Ovary (tissue), 9 donors: ENCODE data around the gene TNP2. TPM values are rescaled to one million over a fixed set of nuclear protein-coding genes. Genes with fewer than 3 reads are reported as not detected.

Source experiments
- DNase-seq, 5 donors: peaks; one replicate each; pipeline ENCODE4 v3.0.0-alpha.2; 2019 to 2020
- H3K27ac ChIP-seq, 2 donors: fragments of 200-600 bp; one replicate each; pipeline versions ENCODE4 v1.5.1 to v1.8.0; 2019 to 2022
- H3K27me3 ChIP-seq: fragments of 200-600 bp; one replicate; pipeline ENCODE4 v1.8.0; 2022
- H3K36me3 ChIP-seq: fragments of 200-600 bp; sonication (generic); one replicate; pipeline ENCODE4 v1.5.1; 2019
- H3K4me1 ChIP-seq: one replicate; pipeline ENCODE4 v1.8.1; 2013; ENCODE audit warnings: mild to moderate bottlenecking, moderate library complexity; ENCODE audit not compliant: insufficient read depth
- H3K4me3 ChIP-seq: fragments of 200-600 bp; sonication (generic); one replicate; pipeline ENCODE4 v1.5.1; 2017
- H3K9me3 ChIP-seq, 2 donors: fragments of 200-600 bp in 1 of 2; sonication (generic) in 1 of 2; one replicate each; pipeline versions ENCODE4 v1.5.1 to v1.8.1; 2013 to 2019; ENCODE audit warnings: mild to moderate bottlenecking in 1 of 2, moderate library complexity in 1 of 2
- EP300 ChIP-seq: sonication (generic); formaldehyde crosslinking; IDR thresholded peaks from one replicate; pipeline ENCODE4 v1.6.1; 2017; ENCODE audit warnings: antibody characterized with exemption
- POLR2A ChIP-seq: fragments of 450-650 bp; IDR thresholded peaks from one replicate; pipeline ENCODE4 v1.6.1; 2017; ENCODE audit warnings: antibody characterized with exemption, mild to moderate bottlenecking, moderate library complexity
- WGBS, 3 donors: extraction: QIAGEN DNeasy Blood & Tissue Kit in 1 of 3; methylation state at CpG; one replicate each; pipeline versions ENCODE4 v1.1.5 to v1.1.7; 2013 to 2017; 5-methylcytosine and 5-hydroxymethylcytosine counted together
- intact Hi-C, 4 donors: fragments of 100-400 bp; cut with DNase I; formaldehyde crosslinking; loops; one replicate each; pipeline versions ENCODE4 v1.11.0 to v1.15.1; 2022 to 2023
- polyA plus RNA-seq, 2 donors: library from polyadenylated mRNA; stranded (reverse); fragments of 200-250 nt in 1 of 2; fragments of 350-450 nt in 1 of 2; fragmentation: Illumina TruSeq in 1 of 2; extraction: RNeasy Lipid Tissue Mini Kit (QIAGEN cat#74804) in 1 of 2; gene quantifications; one replicate each; pipeline ENCODE4 v1.2.3, GENCODE V29; 2013 to 2014
- total RNA-seq, 7 donors: library from RNA; depleted of rRNA in 2 of 7; stranded (reverse); fragments of >200 nt in 2 of 7; fragmentation: NEBNext Ultra II Directional in 3 of 7; extraction: Animal tissue kit (Norgen Biotek cat#: 25700) in 3 of 7; gene quantifications; one replicate each; pipeline versions ENCODE4 v1.1.0 to v1.2.4, GENCODE V29; 2016 to 2023
- TF ChIP-seq, protein P1 (sequence below), 3 donors: fragments of 450-650 bp in 2 of 3; fragments of 200-600 bp in 1 of 3; IDR thresholded peaks; one replicate each; pipeline versions ENCODE4 v1.5.1 to v1.8.0; 2016 to 2022; ENCODE audit warnings: antibody characterized with exemption in 3 of 3, mild to moderate bottlenecking in 1 of 3
- donor health status: DM: no; HTN: no; CAD: no; lungs with moderate emphysema.
- donor health status: DM: no; HTN: no; CAD: no.
- donor health status: Bipolar disorder and iron deficiency.
- donor health status: DM: yes; HTN: yes; CAD: no.
- donor health status: DM: no; HTN: no; CAD: no.
- donor health status: DM: yes; HTN: yes; CAD: no.

TNP2 gene
- total and polyA plus RNA-seq, 9 donors: not detected

- no peak for DNase-seq
- no peaks in the 10 kb centered on the region for H3K9me3 ChIP-seq
- intact Hi-C loops: no loop called here
- H3K36me3 ChIP-seq: no peaks in the 10 kb centered on the region
- H3K4me3 ChIP-seq: no peak overlapping the region
- no peaks in the 10 kb centered on the region for H3K27me3 ChIP-seq
- TF ChIP-seq, protein P1, sequence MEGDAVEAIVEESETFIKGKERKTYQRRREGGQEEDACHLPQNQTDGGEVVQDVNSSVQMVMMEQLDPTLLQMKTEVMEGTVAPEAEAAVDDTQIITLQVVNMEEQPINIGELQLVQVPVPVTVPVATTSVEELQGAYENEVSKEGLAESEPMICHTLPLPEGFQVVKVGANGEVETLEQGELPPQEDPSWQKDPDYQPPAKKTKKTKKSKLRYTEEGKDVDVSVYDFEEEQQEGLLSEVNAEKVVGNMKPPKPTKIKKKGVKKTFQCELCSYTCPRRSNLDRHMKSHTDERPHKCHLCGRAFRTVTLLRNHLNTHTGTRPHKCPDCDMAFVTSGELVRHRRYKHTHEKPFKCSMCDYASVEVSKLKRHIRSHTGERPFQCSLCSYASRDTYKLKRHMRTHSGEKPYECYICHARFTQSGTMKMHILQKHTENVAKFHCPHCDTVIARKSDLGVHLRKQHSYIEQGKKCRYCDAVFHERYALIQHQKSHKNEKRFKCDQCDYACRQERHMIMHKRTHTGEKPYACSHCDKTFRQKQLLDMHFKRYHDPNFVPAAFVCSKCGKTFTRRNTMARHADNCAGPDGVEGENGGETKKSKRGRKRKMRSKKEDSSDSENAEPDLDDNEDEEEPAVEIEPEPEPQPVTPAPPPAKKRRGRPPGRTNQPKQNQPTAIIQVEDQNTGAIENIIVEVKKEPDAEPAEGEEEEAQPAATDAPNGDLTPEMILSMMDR (IDR thresholded peaks at IDR 0.05): no peak
- TF ChIP-seq POLR2A (no peak), EP300 (no peak)
- peaks cover 13% of the 10 kb centered on the region for H3K4me1 ChIP-seq
- 84 to 90% (median 85%) methylated on average over 7 of the region's 7 CpGs for WGBS, 3 donors
- H3K27ac ChIP-seq: no peak overlapping the region
Observed at GRCh38 chr16:11306997-11307638, 38.0 kb upstream of the TNP2 start.

DNA sequence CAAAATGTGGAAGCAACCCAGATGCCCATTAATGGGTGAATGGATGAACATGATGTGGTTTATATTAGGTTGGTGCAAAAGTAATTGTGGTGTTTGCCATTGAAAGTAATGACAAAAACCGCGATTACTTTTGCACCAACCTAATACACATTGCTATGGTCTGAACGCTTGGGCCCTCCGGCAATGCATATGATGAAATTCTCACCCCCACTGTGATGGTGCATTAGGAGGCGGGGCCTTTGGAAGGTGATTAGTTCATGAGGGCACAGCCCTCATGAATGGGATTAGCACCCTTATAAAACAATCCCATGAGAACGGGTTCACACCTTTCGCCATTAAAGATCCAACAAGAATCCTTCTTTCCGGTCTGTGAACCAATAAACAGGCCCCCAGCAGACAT, 37.3 kb upstream of the TNP2 start:
- DNase-seq: no peak
- Histone ChIP-seq H3K27ac (no peak overlapping the region), H3K4me3 (no peak overlapping the region), H3K36me3 (no peaks in the 10 kb centered on the region), H3K27me3 (no peaks in the 10 kb centered on the region), H3K4me1 (peaks cover 8% of the 10 kb centered on the region), H3K9me3 (no peaks in the 10 kb centered on the region)
- TF ChIP-seq, protein P1 (IDR thresholded peaks at IDR 0.05): no peak
- no peak for TF ChIP-seq POLR2A
- TF ChIP-seq EP300: no peak
- WGBS, 3 donors: 92 to 95% (median 94%) methylated on average over 8 of the region's 8 CpGs
- intact Hi-C loops: no loop called here

- Histone ChIP-seq H3K27me3 (no peaks in the 10 kb centered on the region), H3K36me3 (no peaks in the 10 kb centered on the region), H3K4me3 (no peak overlapping the region), H3K4me1 (no peaks in the 10 kb centered on the region), H3K9me3 (no peaks in the 10 kb centered on the region), H3K27ac (no peak overlapping the region)
- intact Hi-C loops: no loop called here
- WGBS, 3 donors: 77 to 79% (median 79%) methylated on average over 18 of the region's 18 CpGs
- TF ChIP-seq POLR2A (no peak), EP300 (no peak)
- TF ChIP-seq, protein P1 (IDR thresholded peaks at IDR 0.05): no peak
- DNase-seq: no peak
Observed at GRCh38 chr16:11303405-11304138, 34.4 kb upstream of the TNP2 start.

- no peaks in the 10 kb centered on the region for H3K4me1 ChIP-seq
- no peak overlapping the region for H3K27ac ChIP-seq
- no peaks in the 10 kb centered on the region for H3K9me3 ChIP-seq
- H3K36me3 ChIP-seq: no peaks in the 10 kb centered on the region
- intact Hi-C loops: no loop called here
- H3K27me3 ChIP-seq: no peaks in the 10 kb centered on the region
- TF ChIP-seq, protein P1 (IDR thresholded peaks at IDR 0.05): no peak
- no peak for TF ChIP-seq POLR2A
- no peak for TF ChIP-seq EP300
- 63 to 81% (median 81%) methylated on average over 4 of the region's 4 CpGs for WGBS, 3 donors
- DNase-seq: no peak
- H3K4me3 ChIP-seq: no peak overlapping the region
Observed at GRCh38 chr16:11302977-11303376, 33.9 kb upstream of the TNP2 start.
